HG03280 (cell line): ENCODE measurements around the gene NR3C1.

Experiments used
- ATAC-seq: cut with Tn5 transposase; IDR thresholded peaks from one replicate; pipeline ENCODE4 v1.9.1; 2021; ENCODE audit warnings: mild to moderate bottlenecking, moderate library complexity; ENCODE audit not compliant: unreplicated experiment

NR3C1 gene

DNA sequence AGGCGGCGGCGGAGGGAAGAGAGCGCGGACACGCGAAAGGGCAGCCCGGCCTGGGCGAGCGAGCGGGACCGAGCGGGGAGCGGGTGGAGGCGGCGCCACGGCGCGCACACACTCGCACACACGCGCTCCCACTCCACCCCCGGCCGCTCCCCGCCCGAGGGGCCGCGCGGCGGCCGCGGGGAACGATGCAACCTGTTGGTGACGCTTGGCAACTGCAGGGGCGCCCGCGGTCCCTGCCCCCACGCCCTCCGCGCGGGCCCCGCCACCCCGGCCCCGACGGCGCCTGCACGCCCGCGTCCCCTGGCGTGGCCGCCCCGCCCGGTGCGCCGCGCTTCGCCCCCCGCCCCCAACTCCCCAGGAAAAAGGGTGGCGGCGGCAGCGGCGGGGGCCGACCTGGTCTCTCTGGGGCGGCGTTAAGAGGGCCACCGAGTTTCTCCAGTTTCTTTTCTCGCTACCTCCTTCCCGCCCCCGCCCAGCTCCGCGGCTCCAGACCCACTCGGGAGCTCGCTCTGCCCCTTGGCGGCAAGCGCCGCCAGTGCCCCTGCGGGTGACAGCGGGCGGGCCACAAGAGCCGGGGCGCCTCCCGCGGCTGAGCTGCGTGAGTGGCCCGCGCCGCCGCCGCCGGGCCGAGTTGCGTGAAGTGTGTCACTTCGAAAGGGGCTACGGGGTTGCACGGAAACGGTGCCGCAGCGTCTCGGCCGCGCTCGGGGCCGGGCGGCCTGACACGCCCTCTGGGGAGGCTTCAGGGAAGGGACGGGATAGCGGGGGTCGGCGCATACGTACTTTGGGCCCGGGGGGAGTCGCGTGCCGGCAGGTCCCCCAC lies at the start of gene NR3C1:
Gene NR3C1, minus strand, starts transcription at position 94 of the 823 bp plus-strand sequence. CDS start 2,847 bp downstream, outside the sequence.
- ATAC-seq, result peak; percentile 60

DNA sequence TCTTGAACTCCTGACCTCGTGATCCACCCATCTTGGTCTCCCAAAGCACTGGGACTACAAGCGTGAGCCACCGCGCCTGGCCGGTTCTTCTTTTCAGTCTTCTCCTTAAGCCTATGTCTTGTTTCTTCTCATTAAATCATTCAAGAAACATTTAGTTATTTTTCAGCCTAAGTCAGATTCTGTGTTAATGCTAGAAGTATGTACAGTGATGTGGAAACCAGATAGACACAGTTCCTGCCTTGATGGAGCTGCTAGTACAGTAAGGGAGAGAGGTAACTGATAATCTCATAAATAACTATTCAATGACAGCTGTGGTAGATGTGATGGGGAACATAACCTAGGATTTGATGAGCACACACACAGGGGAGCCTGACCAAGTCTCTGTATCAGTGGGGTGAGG lies 46.3 kb upstream of the NR3C1 start:
- ATAC-seq, result no peak

DNA sequence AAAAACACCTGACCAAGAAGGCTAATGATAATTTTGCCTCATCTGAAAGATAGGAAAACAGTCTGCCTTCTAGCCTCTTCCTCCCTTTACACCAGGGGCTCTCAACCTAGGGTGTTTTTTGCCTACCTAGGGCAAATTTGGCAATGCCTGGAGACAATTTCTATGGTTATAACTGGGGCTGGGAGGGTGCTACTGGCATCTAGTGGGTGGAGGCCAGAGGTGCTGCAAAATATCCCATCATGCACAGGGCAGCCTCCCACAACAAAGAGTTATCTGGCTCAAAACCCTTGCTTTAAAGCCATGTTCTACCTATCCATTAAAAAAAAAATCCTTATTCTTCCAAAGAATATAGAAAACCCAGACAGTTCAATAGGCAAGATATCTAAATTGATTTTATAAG lies 45.0 kb upstream of the NR3C1 start:
- ATAC-seq, result no peak

- ATAC-seq, result no peak
These were observed 44.5 kb upstream of the NR3C1 start for GRCh38 chr5:143447983-143448382.

DNA sequence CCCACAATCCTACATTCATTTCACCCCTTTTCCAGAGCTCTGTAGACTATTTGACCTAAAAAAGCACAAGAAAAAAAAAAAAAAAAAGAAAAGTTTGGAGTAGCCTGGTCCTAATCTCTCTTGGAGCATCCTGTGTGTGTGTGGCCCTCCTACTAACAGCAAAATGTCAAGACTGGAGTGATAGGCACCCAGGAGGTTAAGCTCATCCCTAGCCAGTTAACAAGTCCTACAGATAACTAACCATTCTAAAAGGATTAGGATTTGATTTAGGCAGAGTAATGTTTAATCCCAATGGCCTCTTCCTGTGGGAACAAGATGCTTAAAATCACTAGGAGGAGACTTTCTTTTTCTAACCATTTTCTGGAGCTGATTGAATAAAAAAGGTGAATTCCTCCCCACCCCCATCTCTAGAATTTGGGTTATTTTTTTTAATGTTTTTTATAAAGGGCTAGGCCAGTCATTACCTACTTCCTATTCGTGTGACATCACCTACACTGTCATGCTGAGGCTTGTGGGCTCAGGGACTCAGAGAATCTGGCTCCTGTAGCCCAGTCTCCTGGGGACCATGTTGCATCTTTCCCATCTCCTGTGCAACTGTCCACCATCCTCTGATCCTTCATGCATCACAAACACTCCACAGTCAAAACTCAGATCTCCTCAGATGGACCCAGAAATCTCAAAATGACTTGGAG lies 43.2 kb upstream of the NR3C1 start:
- no peak for ATAC-seq

- ATAC-seq, result no peak
These were observed 42.3 kb upstream of the NR3C1 start for GRCh38 chr5:143445776-143446175.

- ATAC-seq, result no peak
These were observed 39.8 kb upstream of the NR3C1 start for GRCh38 chr5:143443330-143443729.

DNA sequence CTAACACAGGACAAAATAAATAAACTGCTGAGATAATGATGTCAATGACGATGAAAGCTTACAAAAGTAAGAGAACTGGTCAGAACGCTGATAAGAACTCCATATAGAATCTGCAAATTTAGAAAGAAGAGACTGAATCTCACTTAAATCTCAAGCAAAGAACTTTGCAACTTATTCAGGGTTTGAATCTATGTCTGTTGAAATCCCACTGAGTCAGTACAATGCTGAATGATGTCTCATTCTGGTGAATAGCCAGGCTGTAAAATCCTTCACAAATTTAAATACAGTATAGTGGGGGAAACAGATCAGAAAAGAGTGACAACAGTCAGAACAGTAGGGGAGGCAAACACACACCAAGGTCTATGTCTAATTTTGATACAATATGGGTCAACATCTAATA lies 38.9 kb upstream of the NR3C1 start:
- ATAC-seq, result no peak

DNA sequence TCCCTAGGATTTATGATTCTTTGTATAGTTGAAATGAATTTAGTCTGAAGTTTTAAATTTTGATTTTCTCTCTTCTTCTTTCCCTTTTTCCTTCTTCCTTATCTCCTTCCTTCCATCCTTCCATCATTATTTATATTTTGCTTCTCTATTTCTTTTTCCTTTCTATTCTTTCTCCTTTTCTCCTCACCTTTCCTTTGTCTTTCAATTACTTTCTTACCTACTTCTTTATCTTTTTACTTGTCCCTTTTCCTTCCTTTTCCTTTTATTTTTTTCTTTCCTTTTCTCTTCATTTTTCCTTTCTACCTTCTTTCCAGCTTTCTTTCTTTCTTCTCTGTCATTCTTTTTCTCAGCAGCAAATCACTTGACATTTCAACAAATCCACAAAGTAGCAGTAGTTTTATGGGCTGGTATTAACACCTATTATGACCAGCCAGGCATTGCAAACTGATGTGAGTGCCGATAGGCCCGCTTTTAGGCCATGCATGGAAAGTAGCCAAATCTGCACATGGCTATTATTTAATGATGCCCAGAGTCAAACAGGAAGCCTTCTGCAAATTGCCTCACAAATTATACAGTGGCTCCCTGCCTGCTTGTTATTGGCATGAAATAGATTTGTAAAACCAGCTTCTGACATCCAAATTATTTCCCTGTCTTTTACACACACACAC lies 37.1 kb upstream of the NR3C1 start:
- no peak for ATAC-seq

DNA sequence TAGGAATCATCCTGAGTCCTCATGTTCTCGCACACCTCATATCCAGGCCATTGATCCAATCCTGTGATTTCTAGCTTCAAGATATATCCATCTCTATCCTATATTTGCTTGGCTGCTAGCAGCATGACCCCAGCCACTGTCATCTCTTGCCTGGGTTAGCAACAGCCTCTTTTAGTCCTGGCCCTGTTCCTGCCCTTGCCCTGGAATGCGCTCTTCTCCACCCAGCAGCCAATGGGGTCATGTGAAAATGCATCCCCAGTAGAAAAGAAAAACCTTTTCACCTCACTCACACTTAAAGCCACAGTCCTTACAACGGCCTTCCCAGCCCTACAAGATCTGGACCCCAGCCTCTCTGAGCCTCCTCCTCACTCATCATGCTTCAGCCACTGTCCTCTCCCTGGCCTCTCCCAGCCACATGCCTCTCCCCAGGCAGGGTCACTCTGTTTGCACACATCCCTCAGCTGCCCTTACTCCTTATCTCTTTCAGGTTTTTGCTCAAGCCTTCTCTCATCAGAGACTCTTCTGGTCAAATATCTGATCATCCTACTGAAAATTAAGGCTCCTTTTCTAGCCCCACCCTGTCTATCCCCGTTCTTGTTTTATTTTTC lies 34.3 kb upstream of the NR3C1 start:
- no peak for ATAC-seq

GRCh38 chr5:143436871-143437270 lies 33.4 kb upstream of the NR3C1 start:
- ATAC-seq, result no peak

GRCh38 chr5:143435210-143435657 lies 31.7 kb upstream of the NR3C1 start:
- ATAC-seq, result peak; percentile 83

DNA sequence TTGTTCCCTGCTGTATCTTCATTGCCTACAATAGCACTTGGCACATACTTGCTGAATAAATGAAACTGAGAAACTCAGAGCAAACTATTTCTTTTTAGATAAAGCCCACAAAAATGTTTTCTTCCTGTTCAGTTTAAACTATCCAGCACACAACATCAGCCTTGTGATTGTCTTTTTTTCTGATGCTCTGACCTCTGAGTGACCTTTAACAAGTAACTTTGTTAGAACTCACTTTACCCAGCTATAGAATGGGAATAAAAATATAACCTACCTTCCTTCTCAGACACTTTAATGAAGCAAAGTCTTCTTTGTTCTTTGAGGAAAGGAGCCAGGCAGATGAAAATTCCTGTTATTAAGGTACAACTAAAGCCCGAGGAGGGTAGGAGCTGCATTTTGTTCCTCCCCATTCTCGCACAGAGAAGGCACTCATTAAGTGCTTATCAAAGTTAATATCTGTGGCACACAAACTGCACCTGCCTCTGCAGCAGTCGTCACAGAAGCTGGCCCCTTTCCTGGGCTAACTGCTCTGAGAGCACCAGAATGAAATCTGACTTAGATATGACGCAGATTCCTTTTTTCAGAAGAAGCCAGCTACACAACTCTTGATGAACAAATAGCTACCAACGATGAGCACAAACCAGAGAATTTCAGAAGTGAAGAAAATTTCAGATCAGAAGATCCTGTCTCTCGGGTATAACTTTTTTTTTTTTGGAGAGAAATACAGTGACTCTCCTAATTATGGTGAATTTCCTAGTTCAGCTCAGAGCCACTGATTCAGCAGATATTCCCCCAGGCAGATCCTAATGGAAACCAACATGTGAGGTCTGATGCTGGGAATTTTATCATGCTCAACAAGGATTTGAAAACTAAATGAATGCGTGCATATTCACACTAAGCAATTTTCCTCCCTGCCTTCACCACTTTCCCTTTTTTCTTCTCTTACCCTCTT lies 31.0 kb upstream of the NR3C1 start:
- ATAC-seq, result peak; percentile 40

DNA sequence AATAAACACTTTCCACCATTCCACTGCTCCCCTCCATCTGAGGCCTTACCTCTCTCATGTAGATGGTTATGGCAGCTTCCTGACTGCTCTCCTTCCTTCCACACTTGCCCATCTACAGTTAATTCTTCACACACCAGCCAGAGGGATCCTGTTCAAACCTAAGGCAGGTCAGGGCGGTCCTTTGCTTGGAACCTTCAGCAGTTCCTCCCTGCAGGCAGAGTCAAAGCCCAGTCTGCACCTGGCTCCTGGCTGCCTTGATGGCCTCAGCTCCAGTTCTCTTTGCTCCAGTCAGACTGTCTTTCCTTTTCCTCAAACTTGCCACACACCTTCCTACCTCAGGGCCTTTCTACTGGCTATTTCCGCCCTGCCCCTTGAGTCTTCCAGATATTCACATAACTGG lies 30.2 kb upstream of the NR3C1 start:
- ATAC-seq, result no peak

DNA sequence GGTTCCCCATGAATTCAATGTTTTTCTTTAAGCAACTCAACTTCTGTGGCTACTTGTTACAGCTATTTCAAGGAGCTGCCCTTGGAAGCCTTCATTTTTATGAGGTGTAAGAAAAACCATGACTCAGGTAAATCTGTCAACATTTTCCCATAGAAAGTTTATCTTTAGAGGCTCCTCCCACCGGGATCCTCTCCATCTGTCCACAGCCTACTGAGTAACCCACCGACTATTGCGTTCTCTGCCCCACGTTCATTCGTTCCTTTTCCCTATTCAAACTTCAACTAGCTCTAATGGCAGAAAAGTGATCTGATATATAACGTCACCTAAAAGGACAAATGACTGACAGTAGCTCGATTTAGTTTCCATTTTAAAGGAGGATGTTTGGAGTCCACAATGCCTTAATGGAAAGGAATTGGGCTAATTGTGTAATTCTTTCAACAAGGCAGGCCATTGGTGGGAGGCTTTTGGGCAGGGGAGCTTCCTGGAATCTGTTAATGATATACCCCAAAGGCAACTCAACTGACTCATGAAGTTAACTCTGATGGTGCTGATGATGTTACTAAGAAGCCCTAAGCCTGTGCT lies 29.3 kb upstream of the NR3C1 start:
- ATAC-seq, result no peak

DNA sequence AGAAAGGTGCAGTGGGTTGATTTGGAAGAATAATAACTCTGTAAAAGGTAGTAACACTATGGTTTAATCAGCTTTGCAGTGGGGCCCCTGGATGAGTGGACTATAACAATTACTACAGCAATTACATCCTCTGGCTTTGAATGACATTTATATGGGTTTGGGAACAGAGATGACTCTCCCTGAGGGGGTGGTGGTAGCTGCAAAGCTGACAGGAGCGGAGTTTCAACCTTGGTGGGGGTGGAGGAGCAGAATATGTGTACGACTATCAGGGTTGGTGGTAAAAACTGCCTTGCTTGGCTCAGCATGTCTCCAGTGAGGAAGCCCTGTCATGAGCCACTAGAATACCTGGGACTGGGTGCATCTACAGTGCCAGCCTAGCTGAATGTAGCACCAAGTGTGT lies 28.3 kb upstream of the NR3C1 start:
- ATAC-seq, result no peak

DNA sequence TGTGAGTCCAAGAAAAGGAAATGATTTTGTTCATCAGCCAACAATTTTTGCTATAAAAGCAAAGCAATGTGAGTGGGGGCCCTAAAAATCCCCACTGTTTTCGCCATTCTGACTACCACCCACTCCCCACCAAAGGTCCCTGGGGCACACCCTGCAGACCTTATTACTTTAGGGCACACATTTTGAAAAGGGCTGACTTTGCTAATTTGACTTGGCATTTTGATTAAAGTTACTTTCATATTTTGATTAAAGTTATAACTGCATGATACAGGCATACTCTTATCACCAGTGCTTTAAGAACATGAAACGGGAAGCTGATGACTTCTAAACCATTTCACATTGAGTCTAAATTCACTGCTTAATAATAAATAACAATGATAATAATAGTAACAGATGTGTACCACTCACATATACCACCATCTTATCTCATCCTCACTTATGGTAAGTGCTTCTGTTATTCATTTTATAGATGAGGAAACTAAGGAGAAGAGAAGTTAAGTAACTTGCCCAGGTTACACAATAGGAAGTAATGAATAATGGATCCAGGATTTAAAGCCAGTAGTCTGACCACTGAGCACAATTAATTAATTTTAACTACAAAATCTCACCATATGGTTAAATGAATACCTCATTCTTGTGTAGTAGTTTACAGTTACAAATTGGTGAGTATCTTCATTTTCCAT lies 25.4 kb upstream of the NR3C1 start:
- no peak for ATAC-seq

DNA sequence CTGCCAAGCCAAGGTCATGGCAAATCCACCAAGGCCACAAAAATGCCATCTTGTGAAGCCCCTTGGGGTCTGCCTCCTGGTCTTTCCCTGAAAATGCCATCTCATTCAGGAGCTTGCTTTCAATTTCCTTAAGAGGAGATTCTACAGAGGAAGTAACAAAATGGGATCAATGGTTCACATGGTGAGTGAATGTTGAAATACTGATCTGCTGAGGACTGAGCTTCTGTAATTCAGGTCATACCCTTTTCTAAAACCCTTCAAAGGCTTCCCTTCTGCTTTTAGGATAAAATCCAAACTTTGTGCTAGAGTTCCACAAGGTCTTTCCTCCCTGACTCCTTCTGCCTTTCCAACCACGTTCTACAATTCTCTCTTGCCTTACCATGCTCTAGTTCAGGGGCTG lies 24.7 kb upstream of the NR3C1 start:
- ATAC-seq, result no peak

- ATAC-seq, result no peak
These were observed 23.7 kb upstream of the NR3C1 start for GRCh38 chr5:143427122-143427735.
